GM23248 (cell line): ENCODE data around the gene SLC15A3. TPM values are rescaled to one million over a fixed set of nuclear protein-coding genes. Genes with fewer than 3 reads are reported as not detected.

Experiments used
- DNase-seq: peaks from one replicate; pipeline ENCODE4 v3.0.0-alpha.2; 2015
- H2AFZ ChIP-seq: fragments of 200-600 bp; sonication (generic); 2 replicates; pipeline ENCODE4 v1.6.1; 2016; ENCODE audit warnings: antibody characterized with exemption
- H3F3A ChIP-seq: fragments of 200-600 bp; sonication (generic); 2 replicates; pipeline ENCODE4 v1.6.1; 2016; ENCODE audit warnings: mild to moderate bottlenecking, antibody characterized with exemption, mixed run types; ENCODE audit not compliant: insufficient read depth
- H3K27ac ChIP-seq: fragments of 200-600 bp; sonication (generic); 2 replicates; pipeline ENCODE4 v1.5.1; 2016; ENCODE audit warnings: mild to moderate bottlenecking
- H3K27me3 ChIP-seq: fragments of 200-600 bp; sonication (generic); replicated peaks from 2 replicates; pipeline ENCODE4 v1.6.1; 2016; ENCODE audit warnings: mild to moderate bottlenecking; ENCODE audit not compliant: insufficient read depth
- H3K36me3 ChIP-seq: fragments of 200-600 bp; sonication (generic); 2 replicates; pipeline ENCODE4 v1.6.1; 2016; ENCODE audit warnings: low read depth, mild to moderate bottlenecking
- H3K4me1 ChIP-seq: fragments of 200-600 bp; sonication (generic); 2 replicates; pipeline ENCODE4 v1.6.1; 2016; ENCODE audit warnings: mild to moderate bottlenecking; ENCODE audit not compliant: insufficient read depth
- H3K4me2 ChIP-seq: fragments of 200-600 bp; sonication (generic); one replicate; pipeline ENCODE4 v1.6.1; 2016; ENCODE audit warnings: mild to moderate bottlenecking; ENCODE audit not compliant: unreplicated experiment
- H3K4me3 ChIP-seq: fragments of 200-600 bp; sonication (generic); 2 replicates; pipeline ENCODE4 v1.5.1; 2016; ENCODE audit warnings: mild to moderate bottlenecking
- H3K79me2 ChIP-seq: fragments of 200-600 bp; sonication (generic); 2 replicates; pipeline ENCODE4 v1.6.1; 2016; ENCODE audit warnings: mild to moderate bottlenecking; ENCODE audit not compliant: insufficient read depth
- H3K9ac ChIP-seq: fragments of 200-600 bp; sonication (generic); 2 replicates; pipeline ENCODE4 v1.6.1; 2016; ENCODE audit warnings: mild to moderate bottlenecking
- H3K9me2 ChIP-seq: fragments of 200-600 bp; sonication (generic); 2 replicates; pipeline ENCODE4 v1.6.1; 2016; ENCODE audit warnings: mixed run types, mild to moderate bottlenecking, moderate library complexity; ENCODE audit not compliant: insufficient read depth
- H3K9me3 ChIP-seq: fragments of 200-600 bp; sonication (generic); one replicate; pipeline ENCODE4 v1.6.1; 2017; ENCODE audit warnings: low read depth
- H4K20me1 ChIP-seq: fragments of 200-600 bp; sonication (generic); 2 replicates; pipeline ENCODE4 v1.6.0; 2016; ENCODE audit not compliant: insufficient read depth
- EZH2 ChIP-seq: fragments of 200-600 bp; sonication (generic); IDR thresholded peaks from 2 replicates; pipeline ENCODE4 v1.6.1; 2018; ENCODE audit warnings: antibody characterized with exemption, mild to moderate bottlenecking; ENCODE audit not compliant: insufficient read depth, poor library complexity, severe bottlenecking
- EZH2phosphoT487 ChIP-seq: fragments of 200-600 bp; sonication (generic); IDR thresholded peaks from 2 replicates; pipeline ENCODE4 v1.6.1; 2018; ENCODE audit warnings: antibody characterized with exemption, moderate library complexity, mild to moderate bottlenecking, low read depth; ENCODE audit not compliant: insufficient read depth
- WGBS, 2 experiments: methylation state at CpG; one replicate each; pipeline ENCODE4 v1.1.6; 2015 to 2017; ENCODE audit warnings: low lambda C conversion rate in 2 of 2, low coverage in 1 of 2; ENCODE audit errors: missing lambda C conversion rate in 2 of 2; 5-methylcytosine and 5-hydroxymethylcytosine counted together
- in situ Hi-C: fragments of 300-500 bp; cut with MboI; formaldehyde crosslinking; loops from 2 replicates; pipeline ENCODE4 v1.15.0; 2020
- polyA plus RNA-seq: library from polyadenylated mRNA; unstranded; fragments of >200 nt; fragmentation: Nextera tagmentation; extraction: Ambion mirVana; gene quantifications from 2 replicates; pipeline ENCODE4 v1.2.1, GENCODE V29; 2016
- total RNA-seq: library from RNA; depleted of rRNA; stranded (reverse); fragments of >200 nt; shearing (Covaris generic); gene quantifications from 2 replicates; pipeline ENCODE4 v1.2.3, GENCODE V29; 2014

SLC15A3 gene
- total and polyA plus RNA-seq, 2 experiments from 2014 or later: 1.5 to 2.2 TPM

DNA sequence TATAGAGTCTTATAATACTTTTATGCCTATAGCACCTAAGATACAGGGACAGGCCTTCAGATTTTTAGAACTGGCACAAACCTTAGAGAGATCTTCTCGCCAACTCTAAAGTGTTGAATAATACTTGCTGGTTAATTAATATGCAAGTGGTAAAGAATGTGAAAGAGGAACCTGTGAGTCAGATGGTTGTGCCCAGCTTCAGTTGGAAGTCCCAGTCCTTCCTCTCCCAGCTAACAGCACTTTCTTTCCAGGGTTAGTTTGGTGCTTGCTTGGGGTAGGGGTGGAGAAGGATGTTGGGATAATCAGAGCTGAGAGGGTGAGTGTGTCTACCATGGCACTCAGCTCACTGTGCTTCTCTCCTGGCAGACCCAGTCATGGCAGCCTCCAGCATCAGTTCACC is 32.7 kb downstream of the SLC15A3 start:
- no peak overlapping the region for H3K4me2 ChIP-seq
- no peaks in the 10 kb centered on the region for H3K9me2 ChIP-seq
- no peaks in the 10 kb centered on the region for H3K9me3 ChIP-seq
- H3K9ac ChIP-seq: no peak overlapping the region
- H3K27me3 ChIP-seq: no peaks in the 10 kb centered on the region
- peaks cover 17% of the 10 kb centered on the region; the same call in 1 of the 2 replicates for H3K4me1 ChIP-seq
- no peak overlapping the region for H3K27ac ChIP-seq
- TF ChIP-seq EZH2phosphoT487: no peak
- TF ChIP-seq EZH2: no peak
- H4K20me1 ChIP-seq: no peaks in the 10 kb centered on the region
- no peak overlapping the region for H3K4me3 ChIP-seq
- in situ Hi-C loops: no loop called here
- H3K79me2 ChIP-seq: peaks cover 48% of the 10 kb centered on the region
- H2AFZ ChIP-seq: no peak overlapping the region
- no peaks in the 10 kb centered on the region for H3K36me3 ChIP-seq
- no peaks in the 10 kb centered on the region; the same call in 1 of the 2 replicates for H3F3A ChIP-seq
- 70 to 72% methylated on average over 1 of the region's 1 CpG for WGBS, 2 experiments
- no peak for DNase-seq

DNA sequence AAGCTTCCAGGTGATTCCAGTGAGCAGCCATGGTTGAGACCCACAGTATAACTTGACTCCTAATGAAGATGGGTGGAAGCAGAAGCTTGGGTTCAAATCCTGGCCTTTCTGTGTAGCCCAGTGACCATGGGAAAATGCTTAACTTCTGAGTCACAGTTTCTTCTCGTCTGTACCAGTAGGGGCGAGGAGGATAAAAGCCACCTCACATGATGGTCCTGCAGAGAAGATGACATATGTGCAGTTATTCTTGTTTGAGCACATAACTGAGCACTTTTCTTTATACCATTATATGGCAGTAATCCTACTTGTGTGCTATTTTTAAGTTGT is 33.1 kb downstream of the SLC15A3 start:
- peaks cover 17% of the 10 kb centered on the region; the same call in 1 of the 2 replicates for H3K4me1 ChIP-seq
- H3K27ac ChIP-seq: no peak overlapping the region
- H2AFZ ChIP-seq: no peak overlapping the region
- no peaks in the 10 kb centered on the region for H3K36me3 ChIP-seq
- no peak overlapping the region for H3K4me3 ChIP-seq
- no peak overlapping the region for H3K9ac ChIP-seq
- in situ Hi-C loops: no loop called here
- H3K9me2 ChIP-seq: no peaks in the 10 kb centered on the region
- H3K9me3 ChIP-seq: no peaks in the 10 kb centered on the region
- H3K27me3 ChIP-seq: no peaks in the 10 kb centered on the region
- TF ChIP-seq EZH2 (no peak), EZH2phosphoT487 (no peak)
- 32 to 47% methylated on average over 2 of the region's 2 CpGs for WGBS, 2 experiments
- no peak overlapping the region for H3K4me2 ChIP-seq
- no peaks in the 10 kb centered on the region for H4K20me1 ChIP-seq
- no peaks in the 10 kb centered on the region; the same call in 1 of the 2 replicates for H3F3A ChIP-seq
- peaks cover 48% of the 10 kb centered on the region for H3K79me2 ChIP-seq
- DNase-seq: peak; percentile 57

DNA sequence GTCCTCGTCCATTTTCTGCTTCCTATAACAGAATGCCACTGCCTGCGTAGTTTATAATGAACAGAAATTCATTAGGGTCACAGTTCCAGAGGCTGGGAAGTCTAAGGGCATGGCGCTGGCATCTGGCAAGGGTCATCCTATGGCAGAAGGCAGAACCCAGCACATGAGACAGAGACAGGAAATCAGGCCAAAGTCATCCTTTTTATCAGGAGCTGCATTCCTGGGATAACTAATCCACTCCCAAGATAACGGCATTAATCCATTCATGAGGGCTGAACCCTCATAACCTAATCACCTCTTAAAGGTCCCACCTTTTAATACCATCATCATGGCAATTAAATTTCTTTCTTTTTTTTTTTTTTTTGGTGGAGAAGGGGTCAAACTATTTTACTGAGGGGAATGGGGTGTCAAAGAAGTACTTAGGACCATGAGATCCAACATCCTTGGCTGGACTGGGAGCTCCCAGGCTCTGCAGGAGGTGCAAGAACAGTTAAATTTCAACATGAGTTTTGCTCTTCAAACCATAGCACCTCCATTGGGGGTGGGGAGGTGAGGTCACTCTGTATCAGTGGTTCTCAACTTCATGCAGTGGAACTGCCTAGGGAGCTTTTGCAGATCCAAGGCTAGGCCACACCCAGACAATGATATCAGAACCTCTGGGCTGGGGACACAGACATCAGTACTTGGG is 33.6 kb downstream of the SLC15A3 start:
- H3K4me3 ChIP-seq: no peak overlapping the region
- peaks cover 3% of the 10 kb centered on the region; the same call in 1 of the 2 replicates for H3F3A ChIP-seq
- WGBS, 2 experiments: 86 to 89% methylated on average over 4 of the region's 4 CpGs
- H3K9ac ChIP-seq: no peak overlapping the region
- H3K9me3 ChIP-seq: no peaks in the 10 kb centered on the region
- no peak overlapping the region for H2AFZ ChIP-seq
- H3K27ac ChIP-seq: no peak overlapping the region
- no peak for DNase-seq
- H3K9me2 ChIP-seq: no peaks in the 10 kb centered on the region
- H3K4me2 ChIP-seq: no peak overlapping the region
- peaks cover 17% of the 10 kb centered on the region; the same call in 1 of the 2 replicates for H3K4me1 ChIP-seq
- in situ Hi-C loops: no loop called here
- H3K27me3 ChIP-seq: no peaks in the 10 kb centered on the region
- H3K36me3 ChIP-seq: no peaks in the 10 kb centered on the region
- TF ChIP-seq EZH2phosphoT487: no peak
- TF ChIP-seq EZH2: no peak
- H3K79me2 ChIP-seq: peaks cover 48% of the 10 kb centered on the region
- no peaks in the 10 kb centered on the region for H4K20me1 ChIP-seq

DNA sequence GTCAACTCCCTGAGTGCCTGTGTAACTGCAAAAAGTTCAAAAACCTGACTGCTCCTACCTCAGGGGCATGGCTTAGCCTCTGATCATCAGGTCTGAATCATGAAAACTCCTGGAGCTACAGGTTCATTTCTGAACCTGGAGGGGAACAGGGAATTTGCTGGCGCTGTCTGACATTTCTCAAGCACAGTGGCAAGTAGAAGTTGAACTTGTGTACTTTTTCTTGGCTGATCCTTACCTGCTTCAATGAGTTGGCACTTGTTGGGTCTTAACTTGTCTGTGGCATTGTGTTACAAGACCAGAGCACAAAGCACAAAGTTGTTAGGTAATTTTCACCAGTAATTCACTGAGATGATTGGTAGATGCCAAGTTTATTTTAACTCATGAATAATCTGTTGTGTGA is 34.7 kb downstream of the SLC15A3 start:
- no peak for DNase-seq
- Histone ChIP-seq H2AFZ (no peak overlapping the region), H3K27me3 (no peaks in the 10 kb centered on the region), H3F3A (peaks cover 3% of the 10 kb centered on the region; the same call in 1 of the 2 replicates), H3K4me2 (no peak overlapping the region), H3K36me3 (no peaks in the 10 kb centered on the region), H4K20me1 (no peaks in the 10 kb centered on the region), H3K9me3 (no peaks in the 10 kb centered on the region), H3K4me3 (no peak overlapping the region), H3K27ac (no peak overlapping the region), H3K9ac (no peak overlapping the region), H3K4me1 (peaks cover 17% of the 10 kb centered on the region; the same call in 1 of the 2 replicates), H3K9me2 (no peaks in the 10 kb centered on the region), H3K79me2 (peaks cover 48% of the 10 kb centered on the region)
- 100% methylated on average over 1 of the region's 1 CpG for WGBS, 2 experiments
- TF ChIP-seq EZH2phosphoT487 (no peak), EZH2 (no peak)
- in situ Hi-C loops: no loop called here
